HepG2 (cell line): Measurements from ENCODE around the gene AVPR2. TPM values are rescaled to one million over a fixed set of nuclear protein-coding genes. Genes with fewer than 3 reads are reported as not detected.

Experiments
- CHD4 ChIP-seq: fragments of 200-600 bp; sonication (generic); IDR thresholded peaks from 2 replicates; pipeline ENCODE4 v1.7.0; 2017; ENCODE audit warnings: mild to moderate bottlenecking, low read length, borderline replicate concordance
- ELF4 ChIP-seq: sonication (generic); formaldehyde crosslinking; IDR thresholded peaks from 2 replicates; pipeline ENCODE4 v1.5.0; 2020; ENCODE audit warnings: missing genetic modification reagents, mild to moderate bottlenecking, moderate library complexity, borderline replicate concordance
- ETV5 ChIP-seq: IDR thresholded peaks from 2 replicates; pipeline ENCODE4 v1.6.1; 2018; ENCODE audit warnings: missing biosample characterization, missing genetic modification reagents, inconsistent platforms, borderline replicate concordance
- GATAD2A ChIP-seq: IDR thresholded peaks from 2 replicates; pipeline ENCODE4 v1.6.1; 2016
- HIC2 ChIP-seq: sonication (generic); formaldehyde crosslinking; IDR thresholded peaks from 2 replicates; pipeline ENCODE4 v1.9.0; 2022; ENCODE audit warnings: low read depth, missing genetic modification reagents
- NR2C2 ChIP-seq: sonication (generic); formaldehyde crosslinking; IDR thresholded peaks from 2 replicates; pipeline ENCODE4 v1.4.0; 2020; ENCODE audit warnings: missing genetic modification reagents, mild to moderate bottlenecking, moderate library complexity, borderline replicate concordance
- ONECUT2 ChIP-seq: sonication (generic); formaldehyde crosslinking; IDR thresholded peaks from 2 replicates; pipeline ENCODE4 v1.4.0; 2020; ENCODE audit warnings: missing genetic modification reagents
- RAD21 ChIP-seq: fragments of 450-650 bp; formaldehyde crosslinking; IDR thresholded peaks from 2 replicates; pipeline ENCODE4 v1.5.0; 2020; ENCODE audit warnings: mild to moderate bottlenecking
- SAP130 ChIP-seq: IDR thresholded peaks from 2 replicates; pipeline ENCODE4 v1.6.1; 2016; ENCODE audit warnings: low read depth
- SMAD9 ChIP-seq: sonication (generic); formaldehyde crosslinking; IDR thresholded peaks from 2 replicates; pipeline ENCODE4 v1.5.1; 2020; ENCODE audit warnings: mild to moderate bottlenecking, missing genetic modification reagents
- TCF12 ChIP-seq, 2 experiments: fragments of 450-650 bp in 1 of 2; sonication (generic) in 1 of 2; formaldehyde crosslinking in 1 of 2; IDR thresholded peaks; 2 replicates each; pipeline versions ENCODE4 v1.6.1 to v1.8.0; 2017 to 2022; ENCODE audit warnings: antibody characterized with exemption in 1 of 2, mild to moderate bottlenecking in 1 of 2, missing genetic modification reagents in 1 of 2, moderate library complexity in 1 of 2
- ZBTB14 ChIP-seq: sonication (generic); formaldehyde crosslinking; IDR thresholded peaks from 2 replicates; pipeline ENCODE4 v1.4.0; 2020; ENCODE audit warnings: missing genetic modification reagents
- ZBTB7A ChIP-seq: sonication (generic); formaldehyde crosslinking; IDR thresholded peaks from 2 replicates; pipeline ENCODE4 v1.8.0; 2022; ENCODE audit warnings: mild to moderate bottlenecking, missing genetic modification reagents
- ZFP36L2 ChIP-seq: sonication (generic); formaldehyde crosslinking; IDR thresholded peaks from 2 replicates; pipeline ENCODE4 v1.4.0; 2020; ENCODE audit warnings: missing genetic modification reagents
- ZNF451 ChIP-seq: sonication (generic); formaldehyde crosslinking; IDR thresholded peaks from 2 replicates; pipeline ENCODE4 v1.5.0; 2020; ENCODE audit warnings: mild to moderate bottlenecking, missing genetic modification reagents
- ZNF850 ChIP-seq: sonication (generic); formaldehyde crosslinking; conservative IDR thresholded peaks from 2 replicates; pipeline ENCODE4 v1.9.0; 2021; ENCODE audit warnings: mild to moderate bottlenecking, missing genetic modification reagents
- ZSCAN20 ChIP-seq: sonication (generic); formaldehyde crosslinking; IDR thresholded peaks from 2 replicates; pipeline ENCODE4 v1.4.0; 2020; ENCODE audit warnings: missing genetic modification reagents, mild to moderate bottlenecking, borderline replicate concordance
- polyA plus RNA-seq, 8 experiments: library from polyadenylated mRNA; depleted of rRNA in 3 of 8; stranded (reverse) in 7 of 8; unstranded in 1 of 8; fragments of >200 nt; fragmentation: Illumina TruSeq in 4 of 8; extraction: Trizol in 4 of 8; gene quantifications; 2 replicates each; pipeline versions ENCODE4 v1.2.1 to v1.2.3, GENCODE V29; 2011 to 2016; ENCODE audit warnings: low read depth in 4 of 8, missing spikeins in 1 of 8, mixed read lengths in 1 of 8; ENCODE audit not compliant: insufficient read depth in 1 of 8
- total RNA-seq, 5 experiments: library from RNA; depleted of rRNA; stranded (reverse); fragments of >200 nt; fragmentation: Illumina TruSeq; extraction: Trizol; gene quantifications; 2 replicates each; pipeline ENCODE4 v1.2.3, GENCODE V29; 2016; ENCODE audit warnings: low read depth in 1 of 5
- TF ChIP-seq, protein P1 (sequence below): sonication (generic); formaldehyde crosslinking; IDR thresholded peaks from 2 replicates; pipeline ENCODE4 v1.4.0; 2020; ENCODE audit warnings: missing genetic modification reagents, borderline replicate concordance
- TF ChIP-seq, protein P2 (sequence below): sonication (generic); formaldehyde crosslinking; IDR thresholded peaks from 2 replicates; pipeline ENCODE4 v1.5.1; 2020; ENCODE audit warnings: mild to moderate bottlenecking, missing genetic modification reagents, moderate library complexity

Gene AVPR2
- total and polyA plus RNA-seq, 2 of the 13 experiments (the other 11 are each of a cell fraction or from before 2014, with no cell fraction given), result not detected

GRCh38 chrX:153882086-153882498, 22.4 kb upstream of the AVPR2 start (continued):
- TF ChIP-seq ZNF451 (CRISPR knock-in tag) (no peak), ONECUT2 (no peak), NR2C2 (CRISPR knock-in tag) (peak; percentile 73; the same call in 1 of the 2 replicates), ZNF850 (CRISPR knock-in tag) (no peak), ELF4 (CRISPR knock-in tag) (no peak), GATAD2A (CRISPR knock-in tag) (0 out of 2 replicates have a peak, but pooled peaks have one; percentile 11), ZBTB14 (CRISPR knock-in tag) (no peak), ETV5 (CRISPR knock-in tag) (peak; percentile 62; the same call in 1 of the 2 replicates), ZSCAN20 (CRISPR knock-in tag) (no peak), ZBTB7A (CRISPR knock-in tag) (no peak), SAP130 (peak; percentile 65; the same call in 1 of the 2 replicates), HIC2 (CRISPR knock-in tag) (no peak), ZFP36L2 (CRISPR knock-in tag) (no peak), RAD21 (0 out of 2 replicates have a peak, but pooled peaks have one; percentile 17), SMAD9 (CRISPR knock-in tag) (no peak), TCF12 (IDR thresholded peaks at IDR 0.05) (no peak), TCF12 (CRISPR knock-in tag; IDR thresholded peaks at IDR 0.05) (no peak), CHD4 (no peak)
- TF ChIP-seq, protein P1, sequence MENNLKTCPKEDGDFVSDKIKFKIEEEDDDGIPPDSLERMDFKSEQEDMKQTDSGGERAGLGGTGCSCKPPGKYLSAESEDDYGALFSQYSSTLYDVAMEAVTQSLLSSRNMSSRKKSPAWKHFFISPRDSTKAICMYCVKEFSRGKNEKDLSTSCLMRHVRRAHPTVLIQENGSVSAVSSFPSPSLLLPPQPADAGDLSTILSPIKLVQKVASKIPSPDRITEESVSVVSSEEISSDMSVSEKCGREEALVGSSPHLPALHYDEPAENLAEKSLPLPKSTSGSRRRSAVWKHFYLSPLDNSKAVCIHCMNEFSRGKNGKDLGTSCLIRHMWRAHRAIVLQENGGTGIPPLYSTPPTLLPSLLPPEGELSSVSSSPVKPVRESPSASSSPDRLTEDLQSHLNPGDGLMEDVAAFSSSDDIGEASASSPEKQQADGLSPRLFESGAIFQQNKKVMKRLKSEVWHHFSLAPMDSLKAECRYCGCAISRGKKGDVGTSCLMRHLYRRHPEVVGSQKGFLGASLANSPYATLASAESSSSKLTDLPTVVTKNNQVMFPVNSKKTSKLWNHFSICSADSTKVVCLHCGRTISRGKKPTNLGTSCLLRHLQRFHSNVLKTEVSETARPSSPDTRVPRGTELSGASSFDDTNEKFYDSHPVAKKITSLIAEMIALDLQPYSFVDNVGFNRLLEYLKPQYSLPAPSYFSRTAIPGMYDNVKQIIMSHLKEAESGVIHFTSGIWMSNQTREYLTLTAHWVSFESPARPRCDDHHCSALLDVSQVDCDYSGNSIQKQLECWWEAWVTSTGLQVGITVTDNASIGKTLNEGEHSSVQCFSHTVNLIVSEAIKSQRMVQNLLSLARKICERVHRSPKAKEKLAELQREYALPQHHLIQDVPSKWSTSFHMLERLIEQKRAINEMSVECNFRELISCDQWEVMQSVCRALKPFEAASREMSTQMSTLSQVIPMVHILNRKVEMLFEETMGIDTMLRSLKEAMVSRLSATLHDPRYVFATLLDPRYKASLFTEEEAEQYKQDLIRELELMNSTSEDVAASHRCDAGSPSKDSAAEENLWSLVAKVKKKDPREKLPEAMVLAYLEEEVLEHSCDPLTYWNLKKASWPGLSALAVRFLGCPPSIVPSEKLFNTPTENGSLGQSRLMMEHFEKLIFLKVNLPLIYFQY (CRISPR knock-in tag), result no peak
- TF ChIP-seq, protein P2, sequence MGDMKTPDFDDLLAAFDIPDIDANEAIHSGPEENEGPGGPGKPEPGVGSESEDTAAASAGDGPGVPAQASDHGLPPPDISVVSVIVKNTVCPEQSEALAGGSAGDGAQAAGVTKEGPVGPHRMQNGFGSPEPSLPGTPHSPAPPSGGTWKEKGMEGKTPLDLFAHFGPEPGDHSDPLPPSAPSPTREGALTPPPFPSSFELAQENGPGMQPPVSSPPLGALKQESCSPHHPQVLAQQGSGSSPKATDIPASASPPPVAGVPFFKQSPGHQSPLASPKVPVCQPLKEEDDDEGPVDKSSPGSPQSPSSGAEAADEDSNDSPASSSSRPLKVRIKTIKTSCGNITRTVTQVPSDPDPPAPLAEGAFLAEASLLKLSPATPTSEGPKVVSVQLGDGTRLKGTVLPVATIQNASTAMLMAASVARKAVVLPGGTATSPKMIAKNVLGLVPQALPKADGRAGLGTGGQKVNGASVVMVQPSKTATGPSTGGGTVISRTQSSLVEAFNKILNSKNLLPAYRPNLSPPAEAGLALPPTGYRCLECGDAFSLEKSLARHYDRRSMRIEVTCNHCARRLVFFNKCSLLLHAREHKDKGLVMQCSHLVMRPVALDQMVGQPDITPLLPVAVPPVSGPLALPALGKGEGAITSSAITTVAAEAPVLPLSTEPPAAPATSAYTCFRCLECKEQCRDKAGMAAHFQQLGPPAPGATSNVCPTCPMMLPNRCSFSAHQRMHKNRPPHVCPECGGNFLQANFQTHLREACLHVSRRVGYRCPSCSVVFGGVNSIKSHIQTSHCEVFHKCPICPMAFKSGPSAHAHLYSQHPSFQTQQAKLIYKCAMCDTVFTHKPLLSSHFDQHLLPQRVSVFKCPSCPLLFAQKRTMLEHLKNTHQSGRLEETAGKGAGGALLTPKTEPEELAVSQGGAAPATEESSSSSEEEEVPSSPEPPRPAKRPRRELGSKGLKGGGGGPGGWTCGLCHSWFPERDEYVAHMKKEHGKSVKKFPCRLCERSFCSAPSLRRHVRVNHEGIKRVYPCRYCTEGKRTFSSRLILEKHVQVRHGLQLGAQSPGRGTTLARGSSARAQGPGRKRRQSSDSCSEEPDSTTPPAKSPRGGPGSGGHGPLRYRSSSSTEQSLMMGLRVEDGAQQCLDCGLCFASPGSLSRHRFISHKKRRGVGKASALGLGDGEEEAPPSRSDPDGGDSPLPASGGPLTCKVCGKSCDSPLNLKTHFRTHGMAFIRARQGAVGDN, result peak; percentile 43
